HEK293 (cell line): Measurements from ENCODE around the gene LGR5.

Experiments used
- CTCF ChIA-PET: fragments of 350-600 bp; formaldehyde crosslinking; extraction: SDS; loops from one replicate; lab custom pipeline; 2021; ENCODE audit warnings: antibody characterized with exemption; lab: Yijun Ruan, JAX
- POLR2A ChIA-PET: fragments of 300-600 bp; formaldehyde crosslinking; extraction: SDS; loops from one replicate; lab custom pipeline; 2020; ENCODE audit warnings: antibody characterized with exemption, inconsistent platforms; lab: Yijun Ruan, JAX
- H3K27ac ChIP-seq: fragments of 200-500 bp; sonication (Bioruptor generic); 2 replicates; pipeline ENCODE4 v1.5.1; 2014; ENCODE audit warnings: low read depth, low read length, control low read depth, inconsistent platforms; ENCODE audit errors: extremely low read depth
- H3K36me3 ChIP-seq, 2 experiments: fragments of 200-500 bp in 1 of 2; sonication (Bioruptor generic) in 1 of 2; 1 replicate in 1 of 2; 2 replicates in 1 of 2; pipeline ENCODE4 v1.5.1; 2014 to 2017; ENCODE audit warnings: inconsistent platforms in 2 of 2, low read length in 2 of 2; ENCODE audit not compliant: control insufficient read depth in 2 of 2, insufficient read depth in 1 of 2
- H3K4me1 ChIP-seq: fragments of 200-500 bp; sonication (Bioruptor generic); 2 replicates; pipeline ENCODE4 v1.5.1; 2014; ENCODE audit warnings: mild to moderate bottlenecking, low read length, inconsistent platforms; ENCODE audit not compliant: control insufficient read depth, insufficient read depth
- H3K4me3 ChIP-seq: 2 replicates; pipeline ENCODE4 v1.5.1; 2011; ENCODE audit warnings: low read depth, mild to moderate bottlenecking, control low read depth, low read length, moderate library complexity
- H3K9me3 ChIP-seq: fragments of 200-500 bp; sonication (Bioruptor generic); 2 replicates; pipeline ENCODE4 v1.5.1; 2014; ENCODE audit warnings: low read depth, low read length, inconsistent platforms; ENCODE audit not compliant: control insufficient read depth, insufficient read depth
- IKZF3 ChIP-seq: fragments of 450-650 bp; IDR thresholded peaks from 2 replicates; pipeline ENCODE4 v1.5.0; 2018; ENCODE audit warnings: missing biosample characterization, mild to moderate bottlenecking, missing genetic modification characterization, moderate library complexity
- PATZ1 ChIP-seq: fragments of 450-650 bp; formaldehyde crosslinking; IDR thresholded peaks from 2 replicates; pipeline ENCODE4 v1.5.1; 2016; ENCODE audit warnings: missing biosample characterization, missing genetic modification characterization
- RBAK ChIP-seq: fragments of 450-650 bp; formaldehyde crosslinking; IDR thresholded peaks from 2 replicates; pipeline ENCODE4 v1.5.1; 2016; ENCODE audit warnings: missing biosample characterization, missing genetic modification characterization
- SP2 ChIP-seq: fragments of 450-650 bp; formaldehyde crosslinking; IDR thresholded peaks from 2 replicates; pipeline ENCODE4 v1.5.1; 2016; ENCODE audit warnings: missing biosample characterization, missing genetic modification characterization
- ZBTB20 ChIP-seq: fragments of 450-650 bp; formaldehyde crosslinking; IDR thresholded peaks from 2 replicates; pipeline ENCODE4 v1.5.1; 2016; ENCODE audit warnings: missing biosample characterization, missing genetic modification characterization
- ZBTB8A ChIP-seq: fragments of 450-650 bp; formaldehyde crosslinking; IDR thresholded peaks from 2 replicates; pipeline ENCODE4 v1.5.1; 2016; ENCODE audit warnings: missing biosample characterization, missing genetic modification characterization
- ZFP37 ChIP-seq: fragments of 450-650 bp; formaldehyde crosslinking; IDR thresholded peaks from 2 replicates; pipeline ENCODE4 v1.5.1; 2016; ENCODE audit warnings: missing biosample characterization, missing genetic modification characterization
- ZNF112 ChIP-seq: fragments of 450-650 bp; formaldehyde crosslinking; IDR thresholded peaks from 2 replicates; pipeline ENCODE4 v1.5.0; 2017; ENCODE audit warnings: missing biosample characterization, missing genetic modification characterization
- ZNF16 ChIP-seq: fragments of 450-650 bp; formaldehyde crosslinking; IDR thresholded peaks from 2 replicates; pipeline ENCODE4 v1.5.1; 2016; ENCODE audit warnings: low read depth, missing biosample characterization, missing genetic modification characterization
- ZNF2 ChIP-seq: fragments of 450-650 bp; formaldehyde crosslinking; IDR thresholded peaks from 2 replicates; pipeline ENCODE4 v1.5.1; 2016; ENCODE audit warnings: missing biosample characterization, missing genetic modification characterization
- ZNF202 ChIP-seq: fragments of 450-650 bp; formaldehyde crosslinking; IDR thresholded peaks from 2 replicates; pipeline ENCODE4 v1.5.1; 2016; ENCODE audit warnings: missing biosample characterization, missing genetic modification characterization, borderline replicate concordance
- ZNF211 ChIP-seq: fragments of 450-650 bp; formaldehyde crosslinking; IDR thresholded peaks from 2 replicates; pipeline ENCODE4 v1.5.1; 2016; ENCODE audit warnings: low read depth, missing biosample characterization, missing genetic modification characterization
- ZNF404 ChIP-seq: fragments of 450-650 bp; formaldehyde crosslinking; IDR thresholded peaks from 2 replicates; pipeline ENCODE4 v1.5.1; 2017; ENCODE audit warnings: missing biosample characterization, missing genetic modification characterization
- ZNF48 ChIP-seq: fragments of 450-650 bp; formaldehyde crosslinking; IDR thresholded peaks from 2 replicates; pipeline ENCODE4 v1.5.1; 2016; ENCODE audit warnings: missing biosample characterization, missing genetic modification characterization
- ZNF488 ChIP-seq: fragments of 450-650 bp; formaldehyde crosslinking; IDR thresholded peaks from 2 replicates; pipeline ENCODE4 v1.5.1; 2016; ENCODE audit warnings: missing biosample characterization, missing genetic modification characterization
- ZNF514 ChIP-seq: fragments of 450-650 bp; formaldehyde crosslinking; IDR thresholded peaks from 2 replicates; pipeline ENCODE4 v1.5.1; 2016; ENCODE audit warnings: missing biosample characterization, missing genetic modification characterization
- ZNF529 ChIP-seq: fragments of 450-650 bp; formaldehyde crosslinking; IDR thresholded peaks from 2 replicates; pipeline ENCODE4 v1.5.1; 2017; ENCODE audit warnings: missing genetic modification characterization, missing biosample characterization; ENCODE audit not compliant: insufficient replicate concordance
- ZNF530 ChIP-seq: fragments of 450-650 bp; formaldehyde crosslinking; IDR thresholded peaks from 2 replicates; pipeline ENCODE4 v1.5.1; 2016; ENCODE audit warnings: low read depth, missing biosample characterization, missing genetic modification characterization
- ZNF585B ChIP-seq: fragments of 450-650 bp; formaldehyde crosslinking; IDR thresholded peaks from 2 replicates; pipeline ENCODE4 v1.5.1; 2016; ENCODE audit warnings: missing biosample characterization, missing genetic modification characterization
- ZNF600 ChIP-seq: fragments of 450-650 bp; formaldehyde crosslinking; IDR thresholded peaks from 2 replicates; pipeline ENCODE4 v1.5.1; 2016; ENCODE audit warnings: missing biosample characterization, missing genetic modification characterization
- ZNF664 ChIP-seq: fragments of 450-650 bp; formaldehyde crosslinking; IDR thresholded peaks from 2 replicates; pipeline ENCODE4 v1.5.1; 2016; ENCODE audit warnings: missing biosample characterization, missing genetic modification characterization
- ZNF707 ChIP-seq: fragments of 450-650 bp; formaldehyde crosslinking; IDR thresholded peaks from 2 replicates; pipeline ENCODE4 v1.5.1; 2016; ENCODE audit warnings: missing biosample characterization, missing genetic modification characterization
- ZNF776 ChIP-seq: fragments of 450-650 bp; formaldehyde crosslinking; IDR thresholded peaks from 2 replicates; pipeline ENCODE4 v1.5.0; 2017; ENCODE audit warnings: missing biosample characterization, missing genetic modification characterization, borderline replicate concordance
- ZNF785 ChIP-seq: fragments of 450-650 bp; formaldehyde crosslinking; IDR thresholded peaks from 2 replicates; pipeline ENCODE4 v1.5.1; 2016; ENCODE audit warnings: missing biosample characterization, missing genetic modification characterization
- ZNF791 ChIP-seq: fragments of 450-650 bp; formaldehyde crosslinking; IDR thresholded peaks from 2 replicates; pipeline ENCODE4 v1.5.1; 2016; ENCODE audit warnings: missing biosample characterization, missing genetic modification characterization
- ZNF843 ChIP-seq: fragments of 450-650 bp; formaldehyde crosslinking; IDR thresholded peaks from 2 replicates; pipeline ENCODE4 v1.5.1; 2016; ENCODE audit warnings: missing biosample characterization, missing genetic modification characterization
- ZSCAN16 ChIP-seq: fragments of 450-650 bp; formaldehyde crosslinking; IDR thresholded peaks from 2 replicates; pipeline ENCODE4 v1.5.1; 2016; ENCODE audit warnings: missing biosample characterization, missing genetic modification characterization

LGR5 gene

GRCh38 chr12:71578694-71579258 is 139.2 kb downstream of the LGR5 start (continued):
- TF ChIP-seq ZNF2 (tag by site-specific recombination), result no peak

DNA sequence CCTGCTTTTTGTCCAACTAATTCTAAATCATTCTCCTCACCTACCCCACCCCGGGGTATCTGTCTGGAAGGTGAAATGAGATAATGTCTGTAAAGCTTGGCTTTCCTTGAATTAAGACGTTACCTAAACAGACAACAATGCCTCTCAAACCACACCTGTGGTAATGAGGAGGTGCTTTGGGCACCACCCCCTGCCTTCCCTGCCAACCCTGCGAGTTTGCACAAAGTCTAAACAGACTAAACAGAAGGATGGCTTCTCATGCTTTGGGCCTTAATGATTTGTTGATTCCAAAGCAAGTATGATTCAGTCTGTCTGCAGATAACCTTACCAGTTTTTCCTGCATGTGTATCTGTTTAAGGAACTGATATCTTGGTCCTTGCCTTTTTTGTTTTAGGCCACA is 141.6 kb downstream of the LGR5 start:
- Histone ChIP-seq H3K4me3 (no peak overlapping the region), H3K9me3 (no peaks in the 10 kb centered on the region), H3K36me3 (peaks cover 0 to 6% of the 10 kb centered on the region in 2 experiments; a peak in 1 of 3 replicates), H3K27ac (no peak overlapping the region), H3K4me1 (no peaks in the 10 kb centered on the region; the same call in 1 of the 2 replicates)
- CTCF ChIA-PET, result interaction anchor here (0.5 to 0.9 kb wide), 2 partner anchors 164 to 1213 kb away, joined by 3 read pairs; no protein-coding TSS in a partner anchor
- POLR2A ChIA-PET, result interaction anchor here (0.8 to 1.1 kb wide), 2 partner anchors 8 to 83 kb away, joined by 3 to 4 read pairs; partner anchors contain the start of genes THAP2 and ZFC3H1
- TF ChIP-seq ZNF776 (tag by site-specific recombination) (no peak), ZNF211 (tag by site-specific recombination) (no peak), ZSCAN16 (tag by site-specific recombination) (no peak), ZNF404 (no peak), SP2 (tag by site-specific recombination) (no peak), ZNF488 (no peak), ZNF707 (no peak), ZNF16 (tag by site-specific recombination) (no peak), ZNF791 (tag by site-specific recombination) (no peak), ZBTB20 (tag by site-specific recombination) (no peak), RBAK (no peak)

- ChIA-PET POLR2A (no interaction called here), CTCF (interaction anchor here (1.0 kb wide), 1 partner anchor 53 kb away, joined by 4 read pairs; no protein-coding TSS in a partner anchor)
- no peak for TF ChIP-seq ZBTB20 (tag by site-specific recombination)
- TF ChIP-seq ZNF600, result no peak
- no peak for TF ChIP-seq ZNF785 (tag by site-specific recombination)
- no peak for TF ChIP-seq ZNF48 (tag by site-specific recombination)
- TF ChIP-seq ZNF530 (tag by site-specific recombination), result no peak
- TF ChIP-seq ZBTB8A (tag by site-specific recombination), result no peak
- TF ChIP-seq ZNF514, result no peak
- no peak for TF ChIP-seq ZNF664 (tag by site-specific recombination)
- no peak for TF ChIP-seq IKZF3 (tag by site-specific recombination)
- TF ChIP-seq ZNF585B, result no peak
- TF ChIP-seq ZNF529, result no peak
Observed at GRCh38 chr12:71582925-71583324, 143.3 kb downstream of the LGR5 start.

DNA sequence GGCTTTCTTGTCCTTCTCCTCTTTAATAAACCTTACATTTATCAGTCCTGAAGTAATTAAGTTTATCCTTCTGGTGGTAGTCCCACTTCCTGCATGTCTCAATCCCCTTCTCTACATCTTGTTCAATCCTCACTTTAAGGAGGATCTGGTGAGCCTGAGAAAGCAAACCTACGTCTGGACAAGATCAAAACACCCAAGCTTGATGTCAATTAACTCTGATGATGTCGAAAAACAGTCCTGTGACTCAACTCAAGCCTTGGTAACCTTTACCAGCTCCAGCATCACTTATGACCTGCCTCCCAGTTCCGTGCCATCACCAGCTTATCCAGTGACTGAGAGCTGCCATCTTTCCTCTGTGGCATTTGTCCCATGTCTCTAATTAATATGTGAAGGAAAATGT is 144.8 kb downstream of the LGR5 start:
- ChIA-PET CTCF (interaction anchor here (1.1 kb wide), 1 partner anchor 15 kb away, joined by 5 read pairs; no protein-coding TSS in a partner anchor), POLR2A (no interaction called here)
- no peak overlapping the region for H3K27ac ChIP-seq
- H3K4me3 ChIP-seq, result no peak overlapping the region
- peaks cover 0 to 6% of the 10 kb centered on the region in 2 experiments; a peak in 1 of 3 replicates for H3K36me3 ChIP-seq
- peaks cover 4% of the 10 kb centered on the region; the same call in 1 of the 2 replicates for H3K4me1 ChIP-seq
- H3K9me3 ChIP-seq, result no peaks in the 10 kb centered on the region
- TF ChIP-seq PATZ1 (tag by site-specific recombination) (no peak), RBAK (no peak), ZNF202 (tag by site-specific recombination) (no peak), ZNF843 (tag by site-specific recombination) (no peak), ZNF112 (tag by site-specific recombination) (no peak), ZFP37 (no peak)

More at GRCh38 chr12:71582925-71583324, 143.3 kb downstream of the LGR5 start:
- Histone ChIP-seq H3K36me3 (peaks cover 0 to 6% of the 10 kb centered on the region in 2 experiments; a peak in 1 of 3 replicates), H3K27ac (no peak overlapping the region), H3K4me1 (no peaks in the 10 kb centered on the region; the same call in 1 of the 2 replicates), H3K9me3 (no peaks in the 10 kb centered on the region), H3K4me3 (no peak overlapping the region)
